Dedifferentiated amniotic fluid mesenchymal stem cell (primary cell): ENCODE data around the gene PON3.

ENCODE experiments used
- DNase-seq: peaks from one replicate; pipeline ENCODE4 v3.0.0-alpha.2; 2016; ENCODE audit errors: extremely low spot score

Gene PON3

GRCh38 chr7:95340491-95340890, 55.7 kb downstream of the PON3 start:
- no peak for DNase-seq

- DNase-seq: no peak
These were observed 57.3 kb downstream of the PON3 start for GRCh38 chr7:95338832-95339231.

- no peak for DNase-seq
These were observed 61.1 kb downstream of the PON3 start for GRCh38 chr7:95335093-95335492.

- DNase-seq: no peak
These were observed 61.7 kb downstream of the PON3 start for GRCh38 chr7:95334447-95334846.

- no peak for DNase-seq
These were observed 65.2 kb downstream of the PON3 start for GRCh38 chr7:95330961-95331337.

- DNase-seq: no peak
These were observed 65.8 kb downstream of the PON3 start for GRCh38 chr7:95330204-95330960.

GRCh38 chr7:95327356-95327755, 68.8 kb downstream of the PON3 start:
- no peak for DNase-seq

GRCh38 chr7:95324431-95324830, 71.7 kb downstream of the PON3 start, which contains the start of gene PON1:
Gene PON1, minus strand, starts transcription at chr7:95324532. Its CDS starts 57 bp downstream, at chr7:95324475.
- DNase-seq: no peak

GRCh38 chr7:95323410-95324129, 72.6 kb downstream of the PON3 start:
- no peak for DNase-seq

GRCh38 chr7:95322854-95323253, 73.3 kb downstream of the PON3 start:
- DNase-seq: no peak

- no peak for DNase-seq
These were observed 73.8 kb downstream of the PON3 start for GRCh38 chr7:95322396-95322795.

GRCh38 chr7:95321720-95322119, 74.5 kb downstream of the PON3 start:
- DNase-seq: no peak

- no peak for DNase-seq
These were observed 75.5 kb downstream of the PON3 start for GRCh38 chr7:95320651-95321050.

GRCh38 chr7:95319570-95319969, 76.6 kb downstream of the PON3 start:
- no peak for DNase-seq

GRCh38 chr7:95318501-95319100, 77.6 kb downstream of the PON3 start:
- DNase-seq: no peak

- no peak for DNase-seq
These were observed 78.2 kb downstream of the PON3 start for GRCh38 chr7:95317966-95318365.

- DNase-seq: no peak
These were observed 78.6 kb downstream of the PON3 start for GRCh38 chr7:95317546-95317945.

GRCh38 chr7:95316588-95316987, 79.6 kb downstream of the PON3 start:
- DNase-seq: no peak

GRCh38 chr7:95312561-95312960, 83.6 kb downstream of the PON3 start:
- DNase-seq: no peak

GRCh38 chr7:95311389-95311788, 84.8 kb downstream of the PON3 start:
- DNase-seq: no peak

GRCh38 chr7:95309951-95310350, 86.2 kb downstream of the PON3 start:
- DNase-seq: no peak
